ENCODE measurements around the gene GPR119.
A peak's percentile ranks its signal among the peaks of the same experiment; 100 is the strongest.
"Not testable (repeated sequence)": the region's sequence is repeated elsewhere in the genome, so short reads cannot be mapped to it uniquely, and the experiment has no call there.

The GPR119 gene

GRCh38 chrX:130339408-130340222 is 45.9 kb downstream of the GPR119 start, which contains the start of gene SLC25A14:
SLC25A14 (plus strand) TSS chrX:130339919; CDS start chrX:130340279, 360 bp downstream.
- peak; percentile 15 to 25 (median 18) for DNase-seq (ENCODE audit: low read depth in 2 of 3, low spot score in 2 of 3)

DNA sequence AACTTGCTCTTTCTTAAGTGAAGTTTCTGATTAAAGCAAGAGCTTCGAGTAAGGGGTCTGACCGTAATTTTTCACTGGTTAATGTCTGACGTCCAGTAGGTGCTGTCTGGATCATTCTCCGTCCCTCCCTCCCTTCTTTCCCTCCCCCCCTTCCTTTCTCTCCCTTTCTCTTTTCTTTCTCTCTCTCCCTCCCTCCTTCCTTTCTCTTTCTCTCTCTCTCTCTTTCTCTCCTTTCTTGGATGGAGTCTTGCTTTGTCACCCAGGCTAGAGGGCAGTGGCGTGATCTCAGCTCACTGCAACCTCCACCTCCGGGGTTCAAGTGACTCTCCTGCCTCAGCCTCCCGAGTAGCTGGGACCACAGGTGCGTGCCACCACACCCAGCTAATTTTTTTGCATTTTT is 46.6 kb downstream of the GPR119 start:
- not testable (repeated sequence) for DNase-seq (ENCODE audit: low read depth in 2 of 3, low spot score in 2 of 3)

DNA sequence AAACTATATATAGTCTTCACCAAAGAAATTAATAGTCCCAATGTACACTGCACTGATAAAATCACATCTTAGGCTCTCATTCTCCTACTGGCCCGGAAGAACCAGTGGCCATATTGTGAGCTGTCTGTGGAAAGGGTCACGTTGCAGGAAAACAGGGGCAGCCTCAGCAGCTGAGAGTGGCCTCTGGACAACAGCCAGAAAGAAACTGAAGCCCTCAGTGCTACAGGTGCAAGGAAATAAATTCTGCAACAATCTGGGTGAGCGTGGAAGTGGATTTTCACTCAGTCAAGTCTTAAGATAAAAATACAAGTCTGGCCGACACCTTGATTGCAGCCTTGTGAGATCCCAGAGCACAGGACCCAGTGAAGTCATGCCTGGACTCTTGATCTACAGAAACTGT is 48.9 kb downstream of the GPR119 start:
- DNase-seq (ENCODE audit: low read depth in 2 of 3, low spot score in 2 of 3), result no peak
